Panc1 (cell line): Measurements from ENCODE around the gene CD320. TPM values are rescaled to one million over a fixed set of nuclear protein-coding genes. Genes with fewer than 3 reads are reported as not detected.
"Not testable (repeated sequence)": the region's sequence is repeated elsewhere in the genome, so short reads cannot be mapped to it uniquely, and the experiment has no call there.

Source experiments
- ATAC-seq: fragments of 200-7000 bp; cut with Tn5 transposase; 2 replicates; pipeline ENCODE4 v1.9.1; 2020; ENCODE audit warnings: mild to moderate bottlenecking, moderate library complexity
- BruUV-seq: library from RNA; stranded (reverse); fragments of 400-500 nt; replicated peaks from 2 replicates; lab custom pipeline; 2021; lab: Mats Ljungman, UMichigan
- CTCF ChIA-PET: fragments of 300-600 bp; sonication (Branson Sonifier 250); formaldehyde crosslinking; loops from one replicate; lab custom pipeline; 2022; ENCODE audit warnings: antibody characterized with exemption; lab: Charles Lee
- POLR2A ChIA-PET: fragments of 300-600 bp; sonication (Branson Sonifier 250); formaldehyde crosslinking; loops from one replicate; lab custom pipeline; 2022; ENCODE audit warnings: antibody characterized with exemption; lab: Charles Lee
- DNase-seq: peaks from one replicate; pipeline ENCODE4 v3.0.0-alpha.2; 2010; ENCODE audit warnings: low read depth, low spot score
- H3K27ac ChIP-seq: 2 replicates; pipeline ENCODE4 v1.5.1; 2011; ENCODE audit warnings: mild to moderate bottlenecking, low read length, inconsistent platforms
- H3K27me3 ChIP-seq: fragments of 200-500 bp; sonication (Bioruptor generic); 2 replicates; pipeline ENCODE4 v1.6.0; 2014; ENCODE audit warnings: low read length, inconsistent platforms; ENCODE audit not compliant: control insufficient read depth, insufficient read depth
- H3K36me3 ChIP-seq: fragments of 200-500 bp; sonication (Bioruptor generic); 2 replicates; pipeline ENCODE4 v1.5.1; 2014; ENCODE audit warnings: inconsistent platforms, mild to moderate bottlenecking, low read length, moderate library complexity; ENCODE audit not compliant: control insufficient read depth, insufficient read depth
- H3K4me1 ChIP-seq: 2 replicates; pipeline ENCODE4 v1.5.1; 2011; ENCODE audit warnings: inconsistent platforms, mild to moderate bottlenecking, low read length, moderate library complexity; ENCODE audit not compliant: control insufficient read depth, insufficient read depth
- H3K4me3 ChIP-seq, 2 experiments: 2 replicates each; pipeline ENCODE4 v1.5.1; 2011 to 2012; ENCODE audit warnings: low read depth in 2 of 2, low read length in 2 of 2, mild to moderate bottlenecking in 2 of 2, inconsistent platforms in 1 of 2, moderate library complexity in 1 of 2
- H3K9me3 ChIP-seq: fragments of 200-500 bp; sonication (Bioruptor generic); 2 replicates; pipeline ENCODE4 v1.5.1; 2014; ENCODE audit warnings: low read depth, mild to moderate bottlenecking, inconsistent platforms, low read length, moderate library complexity; ENCODE audit not compliant: control insufficient read depth, insufficient read depth
- POLR2AphosphoS5 ChIP-seq: IDR thresholded peaks from 2 replicates; pipeline ENCODE4 v1.6.1; 2012; ENCODE audit warnings: mild to moderate bottlenecking, low read depth, low read length, moderate library complexity
- SIN3A ChIP-seq: IDR thresholded peaks from 2 replicates; pipeline ENCODE4 v1.6.1; 2012; ENCODE audit warnings: low read depth, mild to moderate bottlenecking, low read length, moderate library complexity, borderline replicate concordance; ENCODE audit not compliant: insufficient read depth
- TCF7L2 ChIP-seq: IDR thresholded peaks from 2 replicates; pipeline ENCODE4 v1.6.1; 2011; ENCODE audit warnings: mild to moderate bottlenecking, low read depth, low read length, inconsistent platforms
- in situ Hi-C: cut with HindIII; loops from 2 replicates; pipeline ENCODE4 v1.10.0; 2016; ENCODE audit warnings: low sequenced_read_pairs, low pct_unique_long_range_greater_than_20kb
- intact Hi-C: fragments of 100-400 bp; cut with micrococcal nuclease; formaldehyde crosslinking; loops from one replicate; pipeline ENCODE4 v1.10.0; 2022; ENCODE audit not compliant: unreplicated experiment
- total RNA-seq: library from RNA; stranded (reverse); gene quantifications from one replicate; pipeline ENCODE4 v1.2.1, GENCODE V29; 2021; ENCODE audit not compliant: unreplicated experiment
- TF ChIP-seq, protein P1 (sequence below), 2 experiments: IDR thresholded peaks; 2 replicates each; pipeline ENCODE4 v1.6.1; 2011 to 2012; ENCODE audit warnings: low read depth in 2 of 2, control low read depth in 1 of 2, low read length in 1 of 2, mild to moderate bottlenecking in 1 of 2, moderate library complexity in 1 of 2; ENCODE audit not compliant: insufficient read depth in 1 of 2
- TF ChIP-seq, protein P2 (sequence below): fragments of 450-650 bp; IDR thresholded peaks from 2 replicates; pipeline ENCODE4 v1.5.1; 2017; ENCODE audit warnings: mild to moderate bottlenecking

Gene CD320
- total RNA-seq, 1 experiment from 2014 or later, result 120 TPM

DNA sequence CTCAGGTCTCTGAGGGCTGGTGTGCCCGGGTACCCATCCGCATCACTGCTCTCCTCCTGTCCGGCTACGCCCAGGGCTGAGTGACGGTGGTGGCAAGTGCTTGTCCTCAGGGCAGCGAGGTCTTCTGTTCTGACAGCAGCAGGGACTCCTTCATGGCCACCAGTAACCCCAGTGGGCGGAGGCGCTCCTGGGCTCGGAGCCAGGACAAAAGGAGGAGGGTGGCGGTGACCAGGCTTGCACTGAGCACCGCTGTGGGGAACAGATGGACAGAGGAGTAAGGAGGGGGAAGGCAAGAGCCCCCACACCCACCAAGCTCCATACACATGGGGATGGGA is 5.8 kb downstream of the CD320 start:
- POLR2A ChIA-PET, result no interaction called here
- TF ChIP-seq POLR2AphosphoS5 (no peak), TCF7L2 (no peak), SIN3A (no peak)
- TF ChIP-seq, protein P1, sequence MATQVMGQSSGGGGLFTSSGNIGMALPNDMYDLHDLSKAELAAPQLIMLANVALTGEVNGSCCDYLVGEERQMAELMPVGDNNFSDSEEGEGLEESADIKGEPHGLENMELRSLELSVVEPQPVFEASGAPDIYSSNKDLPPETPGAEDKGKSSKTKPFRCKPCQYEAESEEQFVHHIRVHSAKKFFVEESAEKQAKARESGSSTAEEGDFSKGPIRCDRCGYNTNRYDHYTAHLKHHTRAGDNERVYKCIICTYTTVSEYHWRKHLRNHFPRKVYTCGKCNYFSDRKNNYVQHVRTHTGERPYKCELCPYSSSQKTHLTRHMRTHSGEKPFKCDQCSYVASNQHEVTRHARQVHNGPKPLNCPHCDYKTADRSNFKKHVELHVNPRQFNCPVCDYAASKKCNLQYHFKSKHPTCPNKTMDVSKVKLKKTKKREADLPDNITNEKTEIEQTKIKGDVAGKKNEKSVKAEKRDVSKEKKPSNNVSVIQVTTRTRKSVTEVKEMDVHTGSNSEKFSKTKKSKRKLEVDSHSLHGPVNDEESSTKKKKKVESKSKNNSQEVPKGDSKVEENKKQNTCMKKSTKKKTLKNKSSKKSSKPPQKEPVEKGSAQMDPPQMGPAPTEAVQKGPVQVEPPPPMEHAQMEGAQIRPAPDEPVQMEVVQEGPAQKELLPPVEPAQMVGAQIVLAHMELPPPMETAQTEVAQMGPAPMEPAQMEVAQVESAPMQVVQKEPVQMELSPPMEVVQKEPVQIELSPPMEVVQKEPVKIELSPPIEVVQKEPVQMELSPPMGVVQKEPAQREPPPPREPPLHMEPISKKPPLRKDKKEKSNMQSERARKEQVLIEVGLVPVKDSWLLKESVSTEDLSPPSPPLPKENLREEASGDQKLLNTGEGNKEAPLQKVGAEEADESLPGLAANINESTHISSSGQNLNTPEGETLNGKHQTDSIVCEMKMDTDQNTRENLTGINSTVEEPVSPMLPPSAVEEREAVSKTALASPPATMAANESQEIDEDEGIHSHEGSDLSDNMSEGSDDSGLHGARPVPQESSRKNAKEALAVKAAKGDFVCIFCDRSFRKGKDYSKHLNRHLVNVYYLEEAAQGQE (IDR thresholded peaks at IDR 0.05; ENCODE audit: insufficient read depth in 1 of 2, low read depth in 2 of 2, low read length in 1 of 2), result no peak
- TF ChIP-seq, protein P2, sequence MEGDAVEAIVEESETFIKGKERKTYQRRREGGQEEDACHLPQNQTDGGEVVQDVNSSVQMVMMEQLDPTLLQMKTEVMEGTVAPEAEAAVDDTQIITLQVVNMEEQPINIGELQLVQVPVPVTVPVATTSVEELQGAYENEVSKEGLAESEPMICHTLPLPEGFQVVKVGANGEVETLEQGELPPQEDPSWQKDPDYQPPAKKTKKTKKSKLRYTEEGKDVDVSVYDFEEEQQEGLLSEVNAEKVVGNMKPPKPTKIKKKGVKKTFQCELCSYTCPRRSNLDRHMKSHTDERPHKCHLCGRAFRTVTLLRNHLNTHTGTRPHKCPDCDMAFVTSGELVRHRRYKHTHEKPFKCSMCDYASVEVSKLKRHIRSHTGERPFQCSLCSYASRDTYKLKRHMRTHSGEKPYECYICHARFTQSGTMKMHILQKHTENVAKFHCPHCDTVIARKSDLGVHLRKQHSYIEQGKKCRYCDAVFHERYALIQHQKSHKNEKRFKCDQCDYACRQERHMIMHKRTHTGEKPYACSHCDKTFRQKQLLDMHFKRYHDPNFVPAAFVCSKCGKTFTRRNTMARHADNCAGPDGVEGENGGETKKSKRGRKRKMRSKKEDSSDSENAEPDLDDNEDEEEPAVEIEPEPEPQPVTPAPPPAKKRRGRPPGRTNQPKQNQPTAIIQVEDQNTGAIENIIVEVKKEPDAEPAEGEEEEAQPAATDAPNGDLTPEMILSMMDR, result no peak
- peaks cover 9% of the 10 kb centered on the region for H3K4me1 ChIP-seq
- H3K36me3 ChIP-seq, result no peaks in the 10 kb centered on the region; the same call in 1 of the 2 replicates
- H3K27me3 ChIP-seq, result no peaks in the 10 kb centered on the region
- DNase-seq (no peak), ATAC-seq (no peak; the same call in 1 of the 2 replicates)
- in situ Hi-C loops (no loop called here), intact Hi-C loops (no loop called here)
- H3K27ac ChIP-seq, result no peak overlapping the region
- no peak overlapping the region for H3K4me3 ChIP-seq
- CTCF ChIA-PET, result no interaction called here
- H3K9me3 ChIP-seq, result no peaks in the 10 kb centered on the region
- no TSS peak for BruUV-seq

DNA sequence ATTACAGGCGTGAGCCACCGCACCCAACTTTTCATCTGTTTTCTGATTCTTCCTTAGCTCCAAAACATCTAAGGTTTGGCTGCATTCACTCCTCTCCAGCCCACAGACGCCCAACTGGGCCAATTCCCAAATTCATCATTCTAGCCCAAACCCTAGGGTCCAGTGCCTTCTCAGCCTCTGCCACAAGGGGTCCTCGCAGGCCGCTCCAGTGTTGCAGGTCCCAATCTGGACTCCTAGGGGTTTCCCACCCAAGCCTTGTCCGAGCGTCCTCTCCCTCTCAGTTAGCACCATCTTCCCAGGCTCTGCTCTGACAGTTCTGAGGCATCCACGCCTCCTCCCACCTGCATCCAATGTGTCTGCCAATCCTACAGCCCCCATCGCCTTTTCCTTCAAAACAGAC is 16.8 kb downstream of the CD320 start:
- H3K9me3 ChIP-seq, in situ Hi-C loops, DNase-seq, BruUV-seq, H3K4me3 ChIP-seq, H3K36me3 ChIP-seq, H3K4me1 ChIP-seq, H3K27me3 ChIP-seq, H3K27ac ChIP-seq, intact Hi-C loops, CTCF ChIA-PET, POLR2A ChIA-PET: not testable (repeated sequence)
- peak; percentile 56; the same call in 1 of the 2 replicates for ATAC-seq

DNA sequence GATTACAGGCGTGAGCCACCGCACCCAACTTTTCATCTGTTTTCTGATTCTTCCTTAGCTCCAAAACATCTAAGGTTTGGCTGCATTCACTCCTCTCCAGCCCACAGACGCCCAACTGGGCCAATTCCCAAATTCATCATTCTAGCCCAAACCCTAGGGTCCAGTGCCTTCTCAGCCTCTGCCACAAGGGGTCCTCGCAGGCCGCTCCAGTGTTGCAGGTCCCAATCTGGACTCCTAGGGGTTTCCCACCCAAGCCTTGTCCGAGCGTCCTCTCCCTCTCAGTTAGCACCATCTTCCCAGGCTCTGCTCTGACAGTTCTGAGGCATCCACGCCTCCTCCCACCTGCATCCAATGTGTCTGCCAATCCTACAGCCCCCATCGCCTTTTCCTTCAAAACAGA is 31.6 kb downstream of the CD320 start:
- H3K4me3 ChIP-seq, H3K9me3 ChIP-seq, H3K36me3 ChIP-seq, in situ Hi-C loops, BruUV-seq, CTCF ChIA-PET, H3K27me3 ChIP-seq, H3K4me1 ChIP-seq, ATAC-seq, intact Hi-C loops, POLR2A ChIA-PET, DNase-seq, H3K27ac ChIP-seq: not testable (repeated sequence)
